MCF 10A (cell line): ENCODE data around the gene PRPF8. TPM values are rescaled to one million over a fixed set of nuclear protein-coding genes. Genes with fewer than 3 reads are reported as not detected.

Experiments used
- BruUV-seq: library from RNA; stranded (reverse); fragments of 400-500 nt; replicated peaks from 2 replicates; lab custom pipeline; 2021; lab: Mats Ljungman, UMichigan
- CTCF ChIA-PET: fragments of 300-600 bp; sonication (Branson Sonifier 250); formaldehyde crosslinking; extraction: SDS; loops from one replicate; lab custom pipeline; 2021; ENCODE audit warnings: antibody characterized with exemption, inconsistent platforms; lab: Yijun Ruan, JAX
- POLR2A ChIA-PET: fragments of 300-600, 350-650 bp; sonication (Branson Sonifier 250); formaldehyde crosslinking; extraction: SDS; loops from one replicate; lab custom pipeline; 2020; ENCODE audit warnings: antibody characterized with exemption, inconsistent platforms; lab: Yijun Ruan, JAX
- DNase-seq: peaks from one replicate; pipeline ENCODE4 v3.0.0-alpha.2; 2018; ENCODE audit not compliant: unreplicated experiment
- H3K27ac Mint-ChIP-seq: one replicate; pipeline ENCODE4 v1.8.0; 2022; ENCODE audit warnings: mild to moderate bottlenecking, low read depth, mixed read lengths; ENCODE audit not compliant: unreplicated experiment
- H3K27me3 Mint-ChIP-seq: one replicate; pipeline ENCODE4 v1.8.0; 2022; ENCODE audit warnings: mixed read lengths; ENCODE audit not compliant: insufficient read depth, unreplicated experiment
- H3K36me3 Mint-ChIP-seq: one replicate; pipeline ENCODE4 v1.8.0; 2022; ENCODE audit warnings: mild to moderate bottlenecking, moderate library complexity, mixed read lengths; ENCODE audit not compliant: insufficient read depth, unreplicated experiment
- H3K4me1 Mint-ChIP-seq: one replicate; pipeline ENCODE4 v1.8.0; 2022; ENCODE audit warnings: mixed read lengths; ENCODE audit not compliant: insufficient read depth, unreplicated experiment
- H3K4me3 Mint-ChIP-seq: one replicate; pipeline ENCODE4 v1.8.0; 2022; ENCODE audit warnings: mild to moderate bottlenecking, moderate library complexity, mixed read lengths; ENCODE audit not compliant: unreplicated experiment
- H3K9me3 Mint-ChIP-seq: one replicate; pipeline ENCODE4 v1.8.0; 2022; ENCODE audit warnings: mixed read lengths; ENCODE audit not compliant: unreplicated experiment
- CTCF ChIP-seq: fragments of 200-600 bp; IDR thresholded peaks from one replicate; pipeline ENCODE4 v1.8.0; 2022; ENCODE audit warnings: antibody characterized with exemption, mild to moderate bottlenecking; ENCODE audit not compliant: unreplicated experiment
- intact Hi-C: fragments of 100-400 bp; cut with micrococcal nuclease; formaldehyde crosslinking; loops from 2 replicates; pipeline ENCODE4 v1.14.1; 2022
- total RNA-seq: library from RNA; stranded (reverse); gene quantifications from 2 replicates; pipeline ENCODE4 v1.2.3, GENCODE V29; 2022

PRPF8 gene
- total RNA-seq, 1 experiment from 2014 or later: 261 TPM

GRCh38 chr17:1625581-1625980, 59.1 kb downstream of the PRPF8 start:
- Mint-ChIP-seq H3K27me3 (no peaks in the 10 kb centered on the region), H3K4me3 (no peak overlapping the region), H3K27ac (no peak overlapping the region), H3K9me3 (no peaks in the 10 kb centered on the region), H3K4me1 (peaks cover 18% of the 10 kb centered on the region), H3K36me3 (peaks cover 24% of the 10 kb centered on the region)
- no peak for TF ChIP-seq CTCF
- CTCF ChIA-PET: interaction anchor here (0.8 to 2.7 kb wide), 2 partner anchors 48 to 51 kb away, joined by 4 to 13 read pairs; no protein-coding TSS in a partner anchor
- no peak for DNase-seq
- intact Hi-C loops: loop anchor here (5.0 kb wide), 1 partner anchor 33 kb away; no protein-coding TSS in a partner anchor
- BruUV-seq: no TSS peak
- POLR2A ChIA-PET: interaction anchor here (0.5 to 7.0 kb wide), 9 partner anchors 10 to 229 kb away, joined by 3 to 58 read pairs (median 5); partner anchors contain the start of gene RILP

- Mint-ChIP-seq H3K4me1 (peaks cover 13% of the 10 kb centered on the region), H3K27ac (no peak overlapping the region), H3K9me3 (no peaks in the 10 kb centered on the region), H3K4me3 (no peak overlapping the region), H3K36me3 (peaks cover 24% of the 10 kb centered on the region), H3K27me3 (no peaks in the 10 kb centered on the region)
- DNase-seq: no peak
- BruUV-seq: no TSS peak
- CTCF ChIA-PET: interaction anchor here (0.6 to 2.7 kb wide), 4 partner anchors 15 to 558 kb away, joined by 3 to 13 read pairs (median 5); no protein-coding TSS in a partner anchor
- TF ChIP-seq CTCF: no peak
- POLR2A ChIA-PET: interaction anchor here (1.0 to 7.0 kb wide), 4 partner anchors 9 to 49 kb away, joined by 3 to 58 read pairs (median 14); partner anchors contain the start of gene RILP
- intact Hi-C loops: loop anchor here (5.0 kb wide), 1 partner anchor 33 kb away; no protein-coding TSS in a partner anchor
Observed at GRCh38 chr17:1625053-1625452, 59.6 kb downstream of the PRPF8 start.

- Mint-ChIP-seq H3K4me3 (no peak overlapping the region), H3K4me1 (peaks cover 12% of the 10 kb centered on the region), H3K36me3 (peaks cover 27% of the 10 kb centered on the region), H3K27ac (no peak overlapping the region), H3K27me3 (no peaks in the 10 kb centered on the region), H3K9me3 (no peaks in the 10 kb centered on the region)
- intact Hi-C loops: loop anchor here (5.0 kb wide), 1 partner anchor 32 kb away; no protein-coding TSS in a partner anchor
- ChIA-PET CTCF (interaction anchor here (0.6 to 2.7 kb wide), 4 partner anchors 16 to 558 kb away, joined by 3 to 13 read pairs (median 5); no protein-coding TSS in a partner anchor), POLR2A (interaction anchor here (1.0 to 7.0 kb wide), 4 partner anchors 9 to 49 kb away, joined by 3 to 58 read pairs (median 14); partner anchors contain the start of gene RILP)
- no peak for TF ChIP-seq CTCF
- no TSS peak for BruUV-seq
- no peak for DNase-seq
Observed at GRCh38 chr17:1624650-1625049, 60.0 kb downstream of the PRPF8 start.

- POLR2A ChIA-PET: no interaction called here
- no peak for DNase-seq
Observed at GRCh38 chr17:1623057-1623630, 61.5 kb downstream of the PRPF8 start.

More at GRCh38 chr17:1623057-1623630, 61.5 kb downstream of the PRPF8 start:
- intact Hi-C loops: no loop called here
- Mint-ChIP-seq H3K36me3 (peaks cover 22% of the 10 kb centered on the region), H3K27ac (no peak overlapping the region), H3K4me1 (peaks cover 12% of the 10 kb centered on the region), H3K9me3 (no peaks in the 10 kb centered on the region), H3K27me3 (no peaks in the 10 kb centered on the region), H3K4me3 (no peak overlapping the region)
- CTCF ChIA-PET: interaction anchor here (0.7 kb wide), 1 partner anchor 33 kb away, joined by 3 read pairs; no protein-coding TSS in a partner anchor
- BruUV-seq: no TSS peak
- no peak for TF ChIP-seq CTCF
